ENCODE measurements around the gene SHKBP1.

DNA sequence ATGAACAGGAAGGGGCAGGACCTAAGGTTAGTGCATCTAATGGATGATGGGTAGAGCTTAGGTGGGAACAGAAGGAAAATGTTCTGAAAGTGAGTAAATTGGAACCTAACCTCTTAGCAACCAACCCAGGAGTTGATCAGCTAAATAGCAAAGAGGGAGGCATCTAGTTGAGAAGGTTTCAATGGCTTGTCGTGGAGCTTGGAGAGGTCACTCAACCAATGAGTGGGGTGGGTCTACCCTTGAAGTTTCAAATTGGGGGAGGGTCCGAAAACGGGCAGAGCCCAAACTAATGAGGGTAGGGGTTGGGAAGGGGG is 5.7 kb upstream of the SHKBP1 start:
- TF ChIP-seq TAF1 (IDR thresholded peaks at IDR 0.05; ENCODE audit: borderline replicate concordance, insufficient read depth, low read length) (no peak), POLR2AphosphoS5 (IDR thresholded peaks at IDR 0.05; ENCODE audit: low read depth, low read length) (no peak), SIN3A (IDR thresholded peaks at IDR 0.05; ENCODE audit: borderline replicate concordance, insufficient read depth, low read length) (no peak)
- TF ChIP-seq, protein P1, sequence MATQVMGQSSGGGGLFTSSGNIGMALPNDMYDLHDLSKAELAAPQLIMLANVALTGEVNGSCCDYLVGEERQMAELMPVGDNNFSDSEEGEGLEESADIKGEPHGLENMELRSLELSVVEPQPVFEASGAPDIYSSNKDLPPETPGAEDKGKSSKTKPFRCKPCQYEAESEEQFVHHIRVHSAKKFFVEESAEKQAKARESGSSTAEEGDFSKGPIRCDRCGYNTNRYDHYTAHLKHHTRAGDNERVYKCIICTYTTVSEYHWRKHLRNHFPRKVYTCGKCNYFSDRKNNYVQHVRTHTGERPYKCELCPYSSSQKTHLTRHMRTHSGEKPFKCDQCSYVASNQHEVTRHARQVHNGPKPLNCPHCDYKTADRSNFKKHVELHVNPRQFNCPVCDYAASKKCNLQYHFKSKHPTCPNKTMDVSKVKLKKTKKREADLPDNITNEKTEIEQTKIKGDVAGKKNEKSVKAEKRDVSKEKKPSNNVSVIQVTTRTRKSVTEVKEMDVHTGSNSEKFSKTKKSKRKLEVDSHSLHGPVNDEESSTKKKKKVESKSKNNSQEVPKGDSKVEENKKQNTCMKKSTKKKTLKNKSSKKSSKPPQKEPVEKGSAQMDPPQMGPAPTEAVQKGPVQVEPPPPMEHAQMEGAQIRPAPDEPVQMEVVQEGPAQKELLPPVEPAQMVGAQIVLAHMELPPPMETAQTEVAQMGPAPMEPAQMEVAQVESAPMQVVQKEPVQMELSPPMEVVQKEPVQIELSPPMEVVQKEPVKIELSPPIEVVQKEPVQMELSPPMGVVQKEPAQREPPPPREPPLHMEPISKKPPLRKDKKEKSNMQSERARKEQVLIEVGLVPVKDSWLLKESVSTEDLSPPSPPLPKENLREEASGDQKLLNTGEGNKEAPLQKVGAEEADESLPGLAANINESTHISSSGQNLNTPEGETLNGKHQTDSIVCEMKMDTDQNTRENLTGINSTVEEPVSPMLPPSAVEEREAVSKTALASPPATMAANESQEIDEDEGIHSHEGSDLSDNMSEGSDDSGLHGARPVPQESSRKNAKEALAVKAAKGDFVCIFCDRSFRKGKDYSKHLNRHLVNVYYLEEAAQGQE (IDR thresholded peaks at IDR 0.05; ENCODE audit: insufficient read depth in 1 of 2, low read depth in 2 of 2, low read length in 2 of 2) = no peak
